Measurements from ENCODE around the gene RAB13.
"Not testable (repeated sequence)": the region's sequence is repeated elsewhere in the genome, so short reads cannot be mapped to it uniquely, and the experiment has no call there.

Gene RAB13

DNA sequence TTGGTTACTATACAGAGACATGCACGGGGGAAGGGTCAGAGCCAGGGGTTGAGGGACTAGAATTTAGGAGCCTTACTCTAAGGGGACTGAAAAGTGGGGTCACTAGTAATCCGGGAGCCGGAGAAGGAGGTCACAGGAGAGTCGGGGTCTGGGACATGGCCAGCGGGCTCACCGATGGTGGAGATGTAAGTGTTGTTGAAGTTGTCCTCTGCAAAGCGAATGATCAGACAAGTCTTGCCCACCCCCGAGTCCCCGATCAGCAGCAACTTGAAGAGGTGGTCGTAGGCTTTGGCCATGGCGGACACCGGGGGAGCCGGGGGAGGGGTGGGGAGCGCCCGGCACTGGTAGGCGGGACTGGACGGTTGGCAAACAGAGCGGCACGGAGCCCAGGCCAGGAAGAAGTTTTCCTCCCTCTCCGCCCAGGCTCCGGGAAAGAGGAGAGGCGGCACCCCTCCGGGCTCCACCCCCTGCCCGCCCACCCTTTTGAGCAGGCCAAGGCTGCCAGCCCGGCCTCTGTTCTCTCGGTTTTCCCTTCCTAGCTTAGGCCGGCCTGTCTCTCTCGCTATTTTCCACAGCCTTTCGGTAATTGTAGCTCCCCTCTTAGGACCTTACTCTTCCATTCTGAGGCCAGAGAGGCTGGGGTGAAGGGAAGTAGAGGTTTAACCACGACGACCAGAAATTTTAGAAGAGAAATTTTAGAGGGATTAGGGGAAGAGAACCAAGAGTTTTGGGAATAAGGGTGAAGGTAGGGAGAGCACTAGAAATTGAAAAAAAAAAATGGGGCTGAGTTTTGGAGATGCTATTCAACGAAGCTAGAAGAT is at the start of gene RAB13:
Gene RAB13 (minus strand): TSS at position 399 of the 821 bp plus-strand sequence. CDS start 103 bp downstream, at position 296.
- peak; percentile 70 for DNase-seq

DNA sequence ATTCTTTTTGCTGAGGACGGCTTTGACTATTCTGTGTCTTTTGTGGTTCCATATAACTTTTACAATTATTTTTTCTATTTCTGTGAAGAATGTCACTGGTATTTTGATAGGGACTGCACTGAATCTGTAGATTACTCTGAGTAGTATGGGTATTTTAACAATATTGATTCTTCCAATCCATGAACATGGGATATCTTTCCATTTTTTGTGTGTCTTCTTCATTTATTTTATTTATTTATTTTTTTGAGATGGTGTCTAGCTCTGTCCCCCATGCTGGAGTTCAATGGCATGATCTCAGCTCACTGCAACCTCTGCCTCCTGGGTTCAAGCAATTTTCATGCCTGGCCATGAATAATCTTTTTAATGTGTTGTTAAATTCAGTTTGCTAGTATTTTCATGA is 47.6 kb upstream of the RAB13 start:
- not testable (repeated sequence) for DNase-seq

DNA sequence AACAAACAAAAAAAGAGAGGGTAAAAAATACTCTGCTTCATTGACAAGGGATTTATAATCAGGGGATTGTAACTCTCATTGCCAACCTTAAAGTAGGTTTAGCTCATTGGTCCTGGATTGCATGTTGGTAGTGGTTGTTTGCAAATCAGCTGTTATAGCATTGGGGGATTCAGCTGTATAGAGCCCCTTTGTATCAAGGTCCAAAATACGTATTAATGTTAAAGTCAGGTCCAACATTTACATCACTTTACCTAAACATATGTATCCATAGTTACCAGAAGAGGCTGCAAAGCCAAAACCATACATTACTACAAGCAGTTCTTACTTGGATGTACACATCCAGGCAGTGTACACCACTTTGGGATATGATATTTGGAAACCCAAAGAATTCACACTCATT is 33.8 kb upstream of the RAB13 start:
- DNase-seq = no peak

DNA sequence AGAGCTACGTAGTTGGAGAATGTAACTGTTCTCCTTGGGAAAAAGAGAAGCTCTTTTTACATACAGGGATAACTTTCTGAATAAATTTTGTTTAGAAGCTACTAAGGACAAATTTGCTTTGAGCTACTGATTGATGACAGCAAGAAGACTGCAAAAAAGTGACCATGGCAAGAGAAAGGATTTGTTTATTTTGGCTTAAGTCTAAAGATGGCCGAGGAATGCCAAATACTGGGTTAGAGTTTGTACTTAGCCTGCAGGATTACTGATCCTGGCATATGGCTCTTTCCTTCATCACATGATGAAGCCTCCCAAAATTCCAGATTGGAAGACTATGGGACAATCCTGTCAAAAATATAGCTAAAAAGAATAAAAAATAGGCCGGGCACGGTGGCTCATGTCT is 33.1 kb upstream of the RAB13 start:
- DNase-seq = no peak

DNA sequence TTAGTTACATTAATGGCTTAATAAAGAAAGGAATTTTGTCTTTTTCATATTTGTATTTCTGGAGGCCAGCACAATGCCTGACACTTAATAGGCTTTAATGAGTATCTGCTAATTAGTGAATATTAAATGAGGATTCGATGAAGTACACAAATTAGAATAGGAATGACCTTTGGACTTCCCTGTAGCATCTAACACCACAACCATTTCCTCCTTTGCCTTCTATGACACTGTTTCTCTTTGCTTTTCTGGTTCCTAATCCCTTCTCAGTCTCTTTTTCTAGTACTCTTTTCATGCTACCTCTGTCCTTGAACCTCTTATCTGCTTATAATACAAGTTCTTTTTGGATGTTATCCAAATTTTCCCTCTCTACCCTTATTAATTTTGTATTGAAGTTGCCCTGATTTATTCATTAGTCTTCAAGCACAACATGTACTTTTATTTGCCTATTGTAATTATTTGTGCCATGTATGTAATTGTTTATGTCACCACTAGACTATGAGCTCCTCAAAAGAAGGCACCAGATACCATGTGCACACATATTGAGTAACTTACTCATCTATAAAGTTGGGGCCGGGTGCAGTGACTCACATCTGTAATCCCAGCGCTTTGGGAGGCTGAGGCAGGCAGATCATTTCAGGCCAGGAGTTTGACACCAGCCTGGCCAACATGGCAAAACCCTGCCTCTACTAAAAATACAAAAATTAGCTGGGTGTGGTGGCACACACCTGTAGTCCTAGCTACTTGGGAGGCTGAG is 28.2 kb upstream of the RAB13 start:
- DNase-seq = no peak

DNA sequence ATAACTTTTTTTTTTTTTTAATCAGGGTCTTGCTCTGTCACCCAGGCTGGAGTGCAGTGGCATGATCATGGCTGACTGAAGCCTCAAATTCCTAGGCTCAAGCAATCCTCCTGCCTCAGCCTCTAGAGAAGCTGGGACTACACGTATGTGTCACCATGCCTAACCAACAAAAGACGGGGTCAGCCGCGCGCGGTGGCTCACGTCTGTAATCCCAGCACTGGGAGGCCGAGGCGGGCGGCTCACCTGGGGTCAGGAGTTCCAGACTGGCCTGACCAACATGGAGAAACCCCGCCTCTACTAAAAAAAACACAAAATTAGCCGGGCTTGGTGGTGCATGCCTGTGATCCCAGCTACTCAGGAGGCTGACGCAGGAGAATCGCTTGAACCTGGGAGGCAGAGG is 26.4 kb upstream of the RAB13 start:
- not testable (repeated sequence) for DNase-seq

DNA sequence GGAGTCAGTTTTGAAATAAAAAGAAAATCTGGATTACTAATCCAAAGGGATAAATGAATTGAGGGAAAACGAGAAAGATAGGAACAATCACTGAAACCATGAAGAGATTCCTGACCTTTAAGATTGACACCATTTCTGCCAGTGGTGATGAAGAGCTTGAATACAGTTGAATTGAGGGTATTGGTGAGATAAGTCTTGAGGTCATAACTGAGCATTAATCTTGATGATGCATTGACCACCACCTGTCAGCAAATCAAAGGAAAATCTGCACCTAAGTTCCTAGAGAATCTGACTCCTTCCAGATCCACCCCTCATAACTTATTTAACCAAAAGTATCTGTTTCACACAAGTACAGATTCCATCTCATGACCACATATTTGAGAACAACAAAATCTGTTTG is 26.0 kb upstream of the RAB13 start:
- no peak for DNase-seq

DNA sequence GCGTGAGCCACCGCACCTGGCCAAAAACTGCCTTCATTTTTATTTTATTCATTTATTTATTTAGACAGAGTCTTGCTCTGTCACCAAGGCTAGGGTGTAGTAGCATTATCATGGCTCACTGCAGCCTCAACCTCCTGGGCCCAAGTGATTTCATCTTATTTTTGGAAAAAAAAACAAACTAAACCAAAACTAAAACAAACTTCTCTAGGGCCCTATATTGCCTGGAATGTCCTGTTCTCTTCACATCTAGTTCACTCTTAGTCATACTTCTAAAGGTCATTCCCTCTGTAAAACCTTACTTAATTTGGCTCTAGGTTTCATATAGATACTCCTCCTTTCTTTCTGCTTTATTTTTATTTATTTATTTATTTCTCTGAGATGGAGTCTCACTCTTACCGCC is 20.0 kb upstream of the RAB13 start:
- DNase-seq = no peak

DNA sequence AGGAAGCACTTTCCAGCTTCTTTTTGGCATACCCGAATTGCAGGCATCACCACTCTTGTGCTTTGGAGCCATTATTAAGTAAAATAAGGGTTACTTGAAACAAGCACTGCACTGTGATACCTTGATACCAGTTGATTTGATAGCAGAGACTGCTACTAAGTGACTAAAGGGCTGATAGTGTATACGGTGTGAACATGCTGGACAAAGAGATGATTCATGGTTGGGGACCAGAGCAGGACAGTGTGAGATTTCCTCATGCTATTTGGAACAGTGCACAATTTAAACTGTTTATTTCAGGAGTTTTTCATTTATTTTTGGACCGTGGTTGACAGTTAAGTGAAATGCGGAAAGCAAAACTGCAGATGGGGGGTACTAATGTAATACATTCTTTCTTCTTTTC is 14.3 kb upstream of the RAB13 start:
- DNase-seq = no peak

DNA sequence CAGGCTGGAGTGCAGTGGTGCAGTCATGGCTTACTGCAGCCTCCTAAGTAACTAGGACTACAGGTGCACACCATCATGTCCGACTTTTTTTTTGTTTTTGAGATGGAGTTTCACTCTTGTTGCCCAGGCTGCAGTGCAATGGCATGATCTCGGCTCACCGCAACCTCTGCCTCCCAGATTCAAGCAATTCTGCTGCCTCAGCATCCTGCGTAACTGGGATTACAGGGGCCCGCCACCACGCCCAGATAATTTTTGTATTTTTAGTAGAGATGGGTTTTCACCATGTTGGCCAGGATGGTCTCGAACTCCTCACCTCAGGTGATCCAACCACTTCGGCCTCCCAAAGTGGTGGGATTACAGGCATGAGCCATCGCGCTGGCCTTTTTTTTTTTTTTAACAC is 10.7 kb upstream of the RAB13 start:
- DNase-seq = not testable (repeated sequence)

DNA sequence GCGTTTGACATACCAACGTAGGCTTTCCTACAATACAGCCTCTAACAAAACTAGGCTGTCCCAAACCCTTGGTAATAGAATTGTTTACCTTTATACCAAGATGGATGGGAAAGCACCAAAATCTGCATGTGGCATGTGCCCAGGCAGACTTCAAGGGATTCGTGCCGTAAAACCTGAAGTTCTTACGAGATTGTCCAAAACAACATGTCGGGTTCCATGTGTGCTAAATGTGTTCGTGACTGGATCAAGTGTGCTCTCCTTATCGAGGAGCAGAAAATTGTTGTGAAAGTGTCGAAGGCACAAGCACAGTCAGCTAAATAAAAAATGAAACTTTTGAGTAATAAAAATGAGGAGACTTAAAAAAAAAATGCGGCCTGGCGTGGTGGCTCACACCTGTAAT is 9.5 kb upstream of the RAB13 start:
- no peak for DNase-seq

DNA sequence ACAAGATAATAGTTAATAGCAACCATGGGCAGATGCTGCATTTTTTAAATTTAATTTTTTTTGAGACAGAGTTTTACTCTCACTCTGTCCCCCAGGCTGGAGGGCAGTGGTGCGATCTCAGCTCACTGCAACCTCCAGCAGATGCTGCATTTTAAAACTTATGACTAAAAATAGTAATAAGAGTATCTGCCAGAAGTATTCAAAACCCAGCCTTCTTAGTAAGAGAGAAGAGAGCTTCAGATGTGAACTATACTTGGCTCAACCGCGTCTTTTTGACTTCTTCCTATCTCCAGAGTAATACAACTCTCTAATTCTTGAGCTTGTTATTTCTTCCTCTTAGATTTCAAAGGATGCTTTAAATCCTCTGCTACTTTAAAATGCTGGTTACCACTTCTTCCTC is 9.1 kb upstream of the RAB13 start:
- DNase-seq = no peak

DNA sequence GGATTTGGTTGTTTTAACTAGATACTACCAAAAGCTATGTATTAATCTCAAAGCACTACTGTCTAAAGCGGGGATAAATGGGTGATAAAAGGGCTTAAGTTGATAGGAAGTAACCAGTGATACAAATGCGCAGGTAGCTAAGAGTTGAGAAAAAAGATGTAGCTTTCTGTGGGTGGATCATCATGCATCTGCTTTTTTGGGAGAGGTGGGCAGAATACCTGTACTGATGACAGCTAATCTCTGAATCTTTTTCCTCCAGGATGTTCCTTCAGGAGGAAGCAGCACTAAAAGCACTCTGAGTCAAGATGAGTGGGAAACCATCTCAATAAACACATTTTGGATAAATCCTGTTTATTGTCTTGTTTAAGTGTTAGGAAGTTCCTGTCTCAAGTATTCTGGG is 5.7 kb upstream of the RAB13 start:
- DNase-seq = no peak

DNA sequence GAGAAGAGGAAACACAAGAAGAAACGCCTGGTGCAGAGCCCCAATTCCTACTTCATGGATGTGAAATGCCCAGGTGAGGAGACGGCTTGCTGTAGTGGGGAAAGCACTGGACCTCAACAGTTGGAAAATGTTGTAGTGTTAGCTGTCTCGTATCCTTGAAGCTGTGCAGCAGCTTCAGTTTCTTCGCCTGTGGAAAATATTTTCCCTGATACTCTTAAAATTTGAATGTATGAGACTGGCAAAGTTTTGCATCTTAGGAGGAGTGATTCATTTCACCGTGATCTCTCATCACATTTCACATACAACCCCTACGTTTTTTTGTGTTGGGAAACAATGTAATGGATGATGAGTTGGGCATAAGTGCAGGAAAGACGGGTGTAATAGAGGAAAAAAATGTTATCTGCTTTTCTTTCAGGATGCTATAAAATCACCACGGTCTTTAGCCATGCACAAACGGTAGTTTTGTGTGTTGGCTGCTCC is 5.1 kb upstream of the RAB13 start:
- DNase-seq = no peak

DNA sequence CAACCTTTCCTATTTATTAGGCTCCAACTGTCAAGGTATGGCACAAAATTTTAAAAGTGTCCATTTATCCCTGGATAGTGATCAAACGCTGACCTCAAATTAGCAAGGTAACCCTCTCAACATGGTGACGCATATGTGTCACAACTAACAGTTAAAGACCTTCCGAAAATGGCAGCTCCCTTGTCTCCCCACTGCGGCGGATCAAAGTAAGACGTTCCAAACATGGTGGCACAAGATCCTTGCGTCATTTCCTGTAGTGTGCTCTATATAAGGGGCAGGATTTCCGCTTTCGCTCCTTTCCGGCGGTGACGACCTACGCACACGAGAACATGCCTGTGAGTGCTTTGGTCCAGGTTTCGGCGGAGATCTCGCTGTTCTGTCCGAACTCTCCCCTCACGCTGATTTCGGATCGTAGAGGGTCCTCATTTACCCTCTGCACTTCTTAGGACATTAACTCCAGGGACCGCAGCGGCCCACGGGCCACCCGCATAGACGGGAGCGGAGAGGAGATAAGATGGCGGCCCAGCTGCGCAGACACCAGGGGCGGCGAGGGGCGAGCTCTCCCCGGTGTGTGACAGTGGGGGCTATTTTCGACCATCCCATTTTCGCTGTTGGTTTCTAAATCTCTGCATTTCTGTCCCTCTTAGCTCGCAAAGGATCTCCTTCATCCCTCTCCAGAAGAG is 4.5 kb upstream of the RAB13 start, which contains the start of gene RPS27:
Gene RPS27 (plus strand): TSS at position 295 of the 683 bp plus-strand sequence. CDS start 35 bp downstream, at position 330.
- peak; percentile 99 for DNase-seq

DNA sequence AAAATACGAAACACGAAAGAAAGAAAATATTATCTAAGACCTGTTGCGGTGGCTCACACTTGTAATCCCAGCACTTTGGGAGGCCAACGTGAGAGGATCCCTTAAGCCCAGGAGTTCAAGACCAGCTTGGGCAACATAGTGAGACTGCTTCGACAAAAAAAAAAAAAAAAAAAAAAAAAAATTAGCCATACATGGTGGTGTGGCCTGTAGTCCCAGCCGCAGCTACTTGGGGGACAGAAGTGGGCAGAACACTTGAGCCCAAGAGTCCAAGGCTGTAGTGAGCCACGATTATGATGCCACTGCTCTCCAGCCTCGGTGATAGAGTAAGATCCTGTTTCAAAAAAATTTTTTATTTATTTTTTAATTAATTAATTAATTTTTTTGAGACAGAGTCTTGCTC is 1.5 kb upstream of the RAB13 start:
- no peak for DNase-seq

DNA sequence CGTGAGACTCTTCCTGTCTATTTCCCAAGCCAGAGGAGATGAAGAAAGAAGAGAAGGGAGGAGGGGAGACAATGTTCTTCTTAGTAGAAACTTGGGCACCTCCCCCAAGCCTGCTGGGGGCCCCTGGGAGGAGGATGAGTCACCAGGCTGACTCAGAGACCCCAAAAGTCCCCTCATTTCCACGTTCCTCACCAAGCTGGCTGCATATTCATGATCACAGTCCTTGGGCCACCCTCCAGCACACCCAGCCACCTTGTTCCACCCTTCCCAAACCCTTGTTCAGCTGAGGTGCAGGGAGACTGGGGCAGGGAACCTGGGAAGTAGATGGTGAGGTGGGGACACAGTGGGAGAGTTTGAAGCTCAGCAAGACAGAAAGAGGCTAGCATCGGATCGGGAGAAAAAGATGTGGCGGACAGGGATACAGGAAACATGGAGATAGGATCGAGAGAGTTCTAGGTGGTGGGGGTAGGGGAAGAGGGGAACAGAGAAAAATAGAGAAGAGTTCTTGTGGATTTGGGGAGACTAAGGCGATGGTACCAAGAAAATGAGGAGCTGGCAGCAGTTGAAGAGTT is 712 bp downstream of the RAB13 start:
- no peak for DNase-seq

DNA sequence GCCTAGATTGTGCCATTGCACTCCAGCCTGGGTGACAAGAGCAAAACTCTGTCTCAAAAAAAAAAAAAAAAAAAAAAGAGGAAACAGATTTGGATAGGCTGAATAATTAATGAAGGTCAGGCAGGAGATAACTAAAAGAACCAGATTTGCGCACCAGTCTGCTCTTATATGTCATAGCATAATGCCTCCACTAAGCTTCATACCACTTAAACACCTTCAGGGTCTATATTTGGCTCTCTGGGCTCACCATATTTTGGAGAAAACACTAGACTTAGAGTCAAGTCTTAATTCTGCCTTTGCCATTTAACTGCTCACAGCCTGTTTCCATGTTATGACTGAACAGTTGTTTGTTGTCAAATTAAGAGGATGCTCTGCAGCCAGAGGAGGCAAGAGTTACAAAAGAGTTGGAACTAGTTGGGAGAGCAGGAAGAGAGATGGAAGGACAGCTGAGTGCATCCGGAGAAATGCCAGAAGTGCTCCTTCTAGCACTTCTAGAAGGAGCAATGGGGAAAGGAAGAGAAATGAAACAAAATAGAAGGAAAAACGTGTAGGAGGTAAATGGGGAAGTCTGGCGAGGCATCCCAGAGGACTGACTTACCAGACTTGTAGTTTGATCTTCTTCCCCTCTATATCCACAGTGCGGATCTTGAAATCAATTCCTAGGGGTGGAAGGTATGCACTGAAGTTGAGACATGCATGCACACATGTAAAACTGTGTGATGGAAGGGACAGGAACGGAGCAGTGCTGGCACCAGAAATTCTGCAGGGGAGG is 1.8 kb downstream of the RAB13 start:
- no peak for DNase-seq

DNA sequence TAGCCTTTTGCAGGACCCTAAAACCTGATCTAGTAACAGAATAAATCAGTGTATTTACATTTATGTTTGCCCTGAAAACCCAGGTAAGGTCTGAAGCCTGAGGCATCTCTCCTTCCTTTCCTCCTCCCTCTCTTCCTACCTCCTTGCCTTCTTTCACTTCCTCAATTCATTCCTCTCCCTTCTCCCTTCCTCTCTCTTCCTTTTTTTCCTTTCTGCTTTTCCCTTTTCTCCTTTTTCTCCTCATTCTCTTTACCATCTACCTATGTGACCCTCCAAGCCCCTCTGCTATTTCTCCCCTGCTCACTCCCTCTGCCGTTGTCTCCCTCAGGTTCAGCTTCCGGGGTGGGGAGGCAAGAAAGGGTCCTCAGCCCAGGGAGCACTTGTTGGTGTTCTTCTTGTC is 4.4 kb downstream of the RAB13 start:
- DNase-seq = not testable (repeated sequence)

DNA sequence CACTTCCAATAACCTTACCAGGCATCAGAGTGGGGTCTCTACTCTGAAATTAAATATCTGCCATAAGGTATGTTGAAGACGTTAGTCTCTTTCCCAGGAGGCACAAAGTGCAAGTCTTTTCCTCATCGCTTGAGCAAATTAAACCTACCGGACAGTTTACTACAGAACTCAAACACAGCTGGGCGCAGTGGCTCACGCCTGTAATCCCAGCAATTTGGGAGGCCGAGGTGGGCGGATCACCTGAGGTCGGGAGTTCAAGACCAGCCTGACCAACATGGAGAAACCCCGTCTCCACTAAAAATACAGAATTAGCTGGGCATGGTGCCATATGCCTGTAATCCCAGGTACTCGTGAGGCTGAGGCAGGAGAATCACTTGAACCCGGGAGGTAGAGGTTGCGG is 7.0 kb downstream of the RAB13 start:
- not testable (repeated sequence) for DNase-seq

DNA sequence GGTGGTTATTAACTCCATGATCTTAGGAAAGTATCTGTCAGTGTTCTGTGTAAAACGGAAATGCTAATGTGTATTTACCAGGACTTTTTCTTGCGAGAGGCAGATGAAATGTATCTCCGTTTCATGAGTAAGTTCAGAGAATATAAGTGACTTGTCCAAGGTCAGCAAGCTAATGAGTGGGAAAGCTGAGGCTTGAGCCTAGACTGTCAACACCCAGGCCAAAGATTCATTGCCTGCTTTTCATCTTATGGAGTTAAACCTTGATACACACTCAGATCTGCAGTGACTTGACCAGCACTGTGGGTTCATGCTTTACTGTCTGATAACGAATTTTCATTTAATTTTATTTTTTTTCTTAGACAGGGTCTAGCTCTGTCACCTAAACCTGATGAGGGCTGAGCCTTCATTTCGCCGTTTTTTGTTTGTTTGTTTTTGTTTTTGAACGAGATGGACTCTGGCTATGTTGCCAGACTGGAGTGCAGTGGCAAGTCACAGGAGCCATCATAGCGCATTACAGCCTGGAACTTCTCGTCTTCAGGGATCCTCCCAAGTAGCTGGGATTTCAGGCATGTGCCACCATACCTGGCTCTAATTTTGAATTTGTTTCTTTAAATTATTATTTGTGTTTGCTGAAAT is 7.7 kb downstream of the RAB13 start:
- DNase-seq = no peak
